Measurements from ENCODE around the gene IQUB.

DNA sequence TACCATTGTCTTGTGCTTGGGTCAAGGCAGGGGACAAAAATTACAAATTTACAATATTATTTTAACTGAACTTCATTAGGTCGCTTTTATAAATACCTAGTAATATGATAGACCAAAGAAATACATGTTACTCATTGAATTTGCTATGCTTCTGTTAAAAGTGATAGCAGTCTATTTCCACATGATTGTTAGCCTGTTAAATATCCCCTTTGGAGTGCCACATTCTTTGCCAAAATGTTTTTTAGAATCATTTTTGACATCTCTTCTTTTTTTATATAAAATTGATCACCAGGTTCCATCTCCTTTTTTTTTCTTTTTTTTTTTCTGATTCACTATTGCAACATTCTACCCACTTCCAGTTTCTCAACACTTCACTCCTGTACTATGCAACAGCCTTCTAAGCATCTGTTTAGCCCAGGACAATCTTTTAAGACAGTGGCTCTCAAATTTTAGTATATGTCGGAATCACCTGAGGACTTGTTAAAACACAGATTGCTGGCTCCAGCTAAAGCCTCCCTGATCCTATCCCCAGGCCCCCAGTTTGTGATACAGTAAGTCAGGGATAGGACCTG, 39.6 kb upstream of the IQUB start:
- TF ChIP-seq, protein P1, sequence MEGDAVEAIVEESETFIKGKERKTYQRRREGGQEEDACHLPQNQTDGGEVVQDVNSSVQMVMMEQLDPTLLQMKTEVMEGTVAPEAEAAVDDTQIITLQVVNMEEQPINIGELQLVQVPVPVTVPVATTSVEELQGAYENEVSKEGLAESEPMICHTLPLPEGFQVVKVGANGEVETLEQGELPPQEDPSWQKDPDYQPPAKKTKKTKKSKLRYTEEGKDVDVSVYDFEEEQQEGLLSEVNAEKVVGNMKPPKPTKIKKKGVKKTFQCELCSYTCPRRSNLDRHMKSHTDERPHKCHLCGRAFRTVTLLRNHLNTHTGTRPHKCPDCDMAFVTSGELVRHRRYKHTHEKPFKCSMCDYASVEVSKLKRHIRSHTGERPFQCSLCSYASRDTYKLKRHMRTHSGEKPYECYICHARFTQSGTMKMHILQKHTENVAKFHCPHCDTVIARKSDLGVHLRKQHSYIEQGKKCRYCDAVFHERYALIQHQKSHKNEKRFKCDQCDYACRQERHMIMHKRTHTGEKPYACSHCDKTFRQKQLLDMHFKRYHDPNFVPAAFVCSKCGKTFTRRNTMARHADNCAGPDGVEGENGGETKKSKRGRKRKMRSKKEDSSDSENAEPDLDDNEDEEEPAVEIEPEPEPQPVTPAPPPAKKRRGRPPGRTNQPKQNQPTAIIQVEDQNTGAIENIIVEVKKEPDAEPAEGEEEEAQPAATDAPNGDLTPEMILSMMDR (conservative IDR thresholded peaks at IDR 0.05 in 1 of 2, IDR thresholded peaks at IDR 0.05 in 1 of 2; ENCODE audit: low read depth in 1 of 2, low read length in 2 of 2) = no peak
- no peak for TF ChIP-seq EZH2 (IDR thresholded peaks at IDR 0.05; ENCODE audit: low read length, missing control alignments)
